H1 (cell line): ENCODE results near the gene RBM19. TPM values are rescaled to one million over a fixed set of nuclear protein-coding genes. Genes with fewer than 3 reads are reported as not detected.

Source experiments
- CBX8 ChIP-seq: fragments of 300-800, 300-1000 bp; sonication (generic); IDR thresholded peaks from 2 replicates; pipeline ENCODE4 v1.7.1; 2016; ENCODE audit warnings: low read depth, low read length, borderline replicate concordance
- NRF1 ChIP-seq: IDR thresholded peaks from 2 replicates; pipeline ENCODE4 v1.6.1; 2011; ENCODE audit warnings: mild to moderate bottlenecking, low read depth, low read length, improper control_type of control experiment
- SP1 ChIP-seq: IDR thresholded peaks from 2 replicates; pipeline ENCODE4 v1.6.1; 2011; ENCODE audit warnings: low read depth, low read length
- SRF ChIP-seq: IDR thresholded peaks from 2 replicates; pipeline ENCODE4 v1.6.1; 2011; ENCODE audit warnings: mild to moderate bottlenecking, low read depth, low read length, moderate library complexity
- SUZ12 ChIP-seq: fragments of 200-600 bp; sonication (generic); IDR thresholded peaks from 2 replicates; pipeline ENCODE4 v1.6.1; 2012; ENCODE audit warnings: mild to moderate bottlenecking, inconsistent platforms, low read length, moderate library complexity, mixed read lengths
- ZNF274 ChIP-seq: IDR thresholded peaks from 2 replicates; pipeline ENCODE4 v1.7.0; 2012; ENCODE audit warnings: low read length, borderline replicate concordance; ENCODE audit errors: extremely low read depth
- polyA plus RNA-seq, 7 experiments: library from polyadenylated mRNA; depleted of rRNA in 3 of 7; stranded (reverse) in 5 of 7; unstranded in 2 of 7; fragments of >200 nt in 5 of 7; fragments of 200-250 nt in 2 of 7; gene quantifications; 1 replicate in 5 of 7; 2 replicates in 1 of 7; 4 replicates in 1 of 7; pipeline versions ENCODE4 v1.2.1 to v1.2.3, GENCODE V29; 2011 to 2013; ENCODE audit warnings: missing spikeins in 2 of 7, mixed read lengths in 2 of 7
- total RNA-seq: library from RNA; stranded (reverse); fragmentation: NEBNext Ultra II Directional; extraction: Animal tissue kit (Norgen Biotek cat#: 25700); gene quantifications from 2 replicates; pipeline ENCODE4 v1.2.1, GENCODE V29; 2021
- TF ChIP-seq, protein P1 (sequence below), 3 experiments: IDR thresholded peaks; 1 replicate in 2 of 3; 2 replicates in 1 of 3; pipeline versions ENCODE4 v1.5.1 to v1.6.1; 2011; ENCODE audit warnings: low read length in 3 of 3, mild to moderate bottlenecking in 3 of 3, inconsistent platforms in 2 of 3, low read depth in 1 of 3, moderate library complexity in 1 of 3; ENCODE audit not compliant: insufficient read depth in 1 of 3; ENCODE audit errors: control extremely low read depth in 1 of 3
- TF ChIP-seq, protein P2 (sequence below): IDR thresholded peaks from 2 replicates; pipeline ENCODE4 v1.6.1; 2011; ENCODE audit warnings: low read length, improper control_type of control experiment

The RBM19 gene
- total and polyA plus RNA-seq, 2 of the 8 experiments (the other 6 are each of a cell fraction or from before 2014, with no cell fraction given), result 23.4 to 61.9 TPM

DNA sequence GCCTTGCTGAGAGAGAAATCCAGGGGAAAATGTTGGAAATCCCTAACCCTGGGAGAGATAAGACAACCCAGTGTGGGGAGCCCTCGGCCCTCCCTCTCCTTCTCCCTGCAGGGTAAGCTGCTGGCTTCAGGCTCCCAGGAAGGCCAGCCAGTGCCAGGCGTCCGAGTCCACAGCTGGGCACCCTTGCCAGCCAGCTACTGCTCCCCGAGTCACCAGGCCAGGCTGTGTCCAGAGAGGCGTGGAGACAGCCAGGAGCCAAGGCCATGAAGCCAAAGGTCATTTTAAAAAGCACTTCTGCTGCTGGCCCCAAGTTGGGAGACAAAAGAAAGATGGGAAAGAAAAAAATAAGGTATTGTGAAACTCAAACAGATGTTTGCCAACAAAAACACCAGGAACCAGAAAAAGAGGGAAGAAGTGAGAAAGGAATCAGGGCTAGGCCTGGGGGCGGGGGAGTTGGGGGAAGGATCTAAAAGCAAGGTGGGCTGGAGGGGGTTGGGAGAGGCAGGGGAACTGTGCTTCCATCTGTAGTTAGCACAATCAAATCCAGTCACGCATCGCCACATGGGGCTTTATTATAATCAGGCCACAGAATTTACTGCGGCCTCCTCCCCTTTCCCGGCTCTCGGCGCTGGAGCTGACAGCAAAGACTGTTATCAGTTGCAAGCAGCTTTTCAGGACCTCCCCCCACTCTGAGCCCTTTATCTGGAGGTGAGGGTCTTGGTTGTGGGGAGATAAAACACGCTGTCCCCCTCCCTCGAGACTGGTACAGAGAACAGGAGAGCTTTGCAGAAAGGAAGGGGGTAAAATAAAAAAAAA, 33.5 kb downstream of the RBM19 start (continued):
- TF ChIP-seq, protein P1, sequence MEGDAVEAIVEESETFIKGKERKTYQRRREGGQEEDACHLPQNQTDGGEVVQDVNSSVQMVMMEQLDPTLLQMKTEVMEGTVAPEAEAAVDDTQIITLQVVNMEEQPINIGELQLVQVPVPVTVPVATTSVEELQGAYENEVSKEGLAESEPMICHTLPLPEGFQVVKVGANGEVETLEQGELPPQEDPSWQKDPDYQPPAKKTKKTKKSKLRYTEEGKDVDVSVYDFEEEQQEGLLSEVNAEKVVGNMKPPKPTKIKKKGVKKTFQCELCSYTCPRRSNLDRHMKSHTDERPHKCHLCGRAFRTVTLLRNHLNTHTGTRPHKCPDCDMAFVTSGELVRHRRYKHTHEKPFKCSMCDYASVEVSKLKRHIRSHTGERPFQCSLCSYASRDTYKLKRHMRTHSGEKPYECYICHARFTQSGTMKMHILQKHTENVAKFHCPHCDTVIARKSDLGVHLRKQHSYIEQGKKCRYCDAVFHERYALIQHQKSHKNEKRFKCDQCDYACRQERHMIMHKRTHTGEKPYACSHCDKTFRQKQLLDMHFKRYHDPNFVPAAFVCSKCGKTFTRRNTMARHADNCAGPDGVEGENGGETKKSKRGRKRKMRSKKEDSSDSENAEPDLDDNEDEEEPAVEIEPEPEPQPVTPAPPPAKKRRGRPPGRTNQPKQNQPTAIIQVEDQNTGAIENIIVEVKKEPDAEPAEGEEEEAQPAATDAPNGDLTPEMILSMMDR (IDR thresholded peaks at IDR 0.05; ENCODE audit: control extremely low read depth in 1 of 3, insufficient read depth in 1 of 3, low read depth in 1 of 3, low read length in 3 of 3), result no peak
- TF ChIP-seq NRF1, result no peak
- TF ChIP-seq SRF, result no peak
- TF ChIP-seq, protein P2, sequence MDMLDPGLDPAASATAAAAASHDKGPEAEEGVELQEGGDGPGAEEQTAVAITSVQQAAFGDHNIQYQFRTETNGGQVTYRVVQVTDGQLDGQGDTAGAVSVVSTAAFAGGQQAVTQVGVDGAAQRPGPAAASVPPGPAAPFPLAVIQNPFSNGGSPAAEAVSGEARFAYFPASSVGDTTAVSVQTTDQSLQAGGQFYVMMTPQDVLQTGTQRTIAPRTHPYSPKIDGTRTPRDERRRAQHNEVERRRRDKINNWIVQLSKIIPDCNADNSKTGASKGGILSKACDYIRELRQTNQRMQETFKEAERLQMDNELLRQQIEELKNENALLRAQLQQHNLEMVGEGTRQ, result no peak
- TF ChIP-seq ZNF274, result no peak
- TF ChIP-seq SUZ12, result no peak
- no peak for TF ChIP-seq SP1
- no peak for TF ChIP-seq CBX8
